CD8-positive, alpha-beta memory T cell (primary cell): ENCODE measurements around the gene UCKL1. TPM values are rescaled to one million over a fixed set of nuclear protein-coding genes. Genes with fewer than 3 reads are reported as not detected.

Experiments
- CTCF ChIA-PET: fragments of 350-600 bp; sonication (Branson Sonifier 250); formaldehyde crosslinking; loops from one replicate; lab custom pipeline; 2021; ENCODE audit warnings: antibody characterized with exemption; lab: Charles Lee
- POLR2A ChIA-PET: fragments of 350-600 bp; sonication (Branson Sonifier 250); formaldehyde crosslinking; loops from one replicate; lab custom pipeline; 2021; ENCODE audit warnings: antibody characterized with exemption; lab: Charles Lee
- DNase-seq, 5 donors: peaks; one replicate each; pipeline versions ENCODE4 v3.0.0 to v3.0.0-alpha.2; 2020 to 2022; ENCODE audit warnings: mixed read lengths in 1 of 5
- H3K27ac ChIP-seq: one replicate; pipeline ENCODE4 v1.7.0; 2013; ENCODE audit warnings: low read depth, mild to moderate bottlenecking, low read length, moderate library complexity
- H3K27me3 ChIP-seq: 2 replicates; pipeline ENCODE4 v1.7.0; 2013; ENCODE audit warnings: low read length, mild to moderate bottlenecking; ENCODE audit not compliant: insufficient read depth, poor library complexity, severe bottlenecking
- H3K36me3 ChIP-seq: 2 replicates; pipeline ENCODE4 v1.7.0; 2013; ENCODE audit warnings: mild to moderate bottlenecking, low read length, moderate library complexity; ENCODE audit not compliant: insufficient read depth
- H3K4me1 ChIP-seq: 2 replicates; pipeline ENCODE4 v1.7.0; 2013; ENCODE audit warnings: mild to moderate bottlenecking, low read length, moderate library complexity; ENCODE audit not compliant: insufficient read depth
- H3K4me3 ChIP-seq: 2 replicates; pipeline ENCODE4 v1.7.0; 2013; ENCODE audit warnings: mild to moderate bottlenecking, low read length
- H3K9me3 ChIP-seq: 2 replicates; pipeline ENCODE4 v1.7.0; 2013; ENCODE audit warnings: mild to moderate bottlenecking, low read length
- H3K27ac Mint-ChIP-seq, 8 donors: one replicate each; pipeline ENCODE4 v1.8.0; 2020 to 2021; ENCODE audit warnings: mixed read lengths in 8 of 8, mild to moderate bottlenecking in 6 of 8, inconsistent platforms in 3 of 8, moderate library complexity in 3 of 8
- H3K27me3 Mint-ChIP-seq, 2 donors: one replicate each; pipeline ENCODE4 v1.8.0; 2020 to 2021; ENCODE audit warnings: mixed read lengths in 2 of 2, mild to moderate bottlenecking in 1 of 2, moderate library complexity in 1 of 2
- H3K36me3 Mint-ChIP-seq, 3 donors: one replicate each; pipeline ENCODE4 v1.8.0; 2020 to 2021; ENCODE audit warnings: mixed read lengths in 3 of 3, inconsistent platforms in 1 of 3, mild to moderate bottlenecking in 1 of 3
- H3K4me1 Mint-ChIP-seq, 3 donors: one replicate each; pipeline ENCODE4 v1.8.0; 2020 to 2021; ENCODE audit warnings: mixed read lengths in 3 of 3, inconsistent platforms in 1 of 3, mild to moderate bottlenecking in 1 of 3
- H3K4me3 Mint-ChIP-seq, 7 donors: one replicate each; pipeline ENCODE4 v1.8.0; 2020 to 2021; ENCODE audit warnings: mixed read lengths in 7 of 7, mild to moderate bottlenecking in 6 of 7, moderate library complexity in 4 of 7, inconsistent platforms in 2 of 7
- H3K9me3 Mint-ChIP-seq, 5 donors: one replicate each; pipeline ENCODE4 v1.8.0; 2020 to 2022; ENCODE audit warnings: mixed read lengths in 5 of 5, mild to moderate bottlenecking in 3 of 5, moderate library complexity in 2 of 5, inconsistent platforms in 1 of 5
- polyA plus RNA-seq: library from polyadenylated mRNA; unstranded; fragments of 300-500 nt; fragmentation: Illumina TruSeq; gene quantifications from one replicate; pipeline ENCODE4 v1.2.3, GENCODE V29; 2021
- total RNA-seq, 2 experiments: library from RNA; stranded (reverse); gene quantifications; one replicate each; pipeline ENCODE4 v1.2.3, GENCODE V29; 2021

The UCKL1 gene
- total RNA-seq (10 to 100 TPM; 35.7 to 36.2 TPM), polyA plus RNA-seq (34.5 TPM)

- peaks cover 26% of the 10 kb centered on the region for H3K4me1 ChIP-seq
- Mint-ChIP-seq H3K27me3 (no peaks in the 10 kb centered on the region), H3K36me3 (peaks cover 0 to 12% (median 0%) of the 10 kb centered on the region in 3 donors), H3K9me3 (no peaks in the 10 kb centered on the region), H3K27ac (peak within 1 kb of the TSS; percentile 66 to 88 (median 82)), H3K4me3 (peak within 1 kb of the TSS; percentile 77 to 92 (median 86)), H3K4me1 (peaks cover 22 to 45% (median 22%) of the 10 kb centered on the region in 3 donors)
- H3K9me3 ChIP-seq = no peaks in the 10 kb centered on the region
- peak; percentile 84 to 94 (median 91) for DNase-seq
- ChIA-PET POLR2A (interaction anchor here (0.6 to 2.0 kb wide), 7 partner anchors 24 to 435 kb away, joined by 3 to 18 read pairs (median 4); partner anchors contain the start of genes ARFRP1, OPRL1, PPDPF and PRPF6), CTCF (interaction anchor here (0.8 to 3.4 kb wide), 6 partner anchors 13 to 460 kb away, joined by 3 to 14 read pairs (median 4); partner anchors contain the start of genes PRPF6 and SAMD10)
- peak within 1 kb of the TSS; percentile 79 for H3K27ac ChIP-seq
- H3K4me3 ChIP-seq = peak within 1 kb of the TSS; percentile 74
- no peaks in the 10 kb centered on the region for H3K27me3 ChIP-seq
- H3K36me3 ChIP-seq = no peaks in the 10 kb centered on the region
Measured at GRCh38 chr20:63955827-63956663, at the start of gene UCKL1. UCKL1 (minus strand) TSS chr20:63956416; CDS start chr20:63956372, 44 bp downstream.

GRCh38 chr20:64005394-64005793, 49.2 kb upstream of the UCKL1 start:
- Mint-ChIP-seq H3K4me3 (no peak overlapping the region), H3K4me1 (peaks cover 14 to 25% (median 20%) of the 10 kb centered on the region in 3 donors), H3K9me3 (peaks cover 0 to 23% (median 20%) of the 10 kb centered on the region in 5 donors), H3K27me3 (no peaks in the 10 kb centered on the region), H3K36me3 (peaks cover 26 to 82% (median 34%) of the 10 kb centered on the region in 3 donors), H3K27ac (peak overlapping the region in 4 of 8 donors; percentile 17 to 78 (median 57))
- CTCF ChIA-PET = interaction anchor here (0.9 kb wide), 1 partner anchor 25 kb away, joined by 3 read pairs; no protein-coding TSS in a partner anchor
- peaks cover 10% of the 10 kb centered on the region for H3K4me1 ChIP-seq
- H3K9me3 ChIP-seq = peaks cover 13% of the 10 kb centered on the region
- H3K4me3 ChIP-seq = no peak overlapping the region
- H3K27ac ChIP-seq = no peak overlapping the region
- no peaks in the 10 kb centered on the region for H3K27me3 ChIP-seq
- POLR2A ChIA-PET = no interaction called here
- H3K36me3 ChIP-seq = peaks cover 49% of the 10 kb centered on the region
- no peak for DNase-seq

- H3K36me3 Mint-ChIP-seq = peaks cover 23 to 82% (median 23%) of the 10 kb centered on the region in 3 donors
- no peak overlapping the region for H3K27ac Mint-ChIP-seq
- peak overlapping the region in 1 of 7 donors; percentile 40 for H3K4me3 Mint-ChIP-seq
- Histone ChIP-seq H3K9me3 (peaks cover 6% of the 10 kb centered on the region), H3K27ac (no peak overlapping the region), H3K4me1 (no peaks in the 10 kb centered on the region), H3K4me3 (no peak overlapping the region), H3K27me3 (no peaks in the 10 kb centered on the region), H3K36me3 (peaks cover 44% of the 10 kb centered on the region)
- CTCF ChIA-PET = interaction anchor here (0.8 to 1.2 kb wide), 2 partner anchors 30 to 92 kb away, joined by 3 read pairs; no protein-coding TSS in a partner anchor
- H3K27me3 Mint-ChIP-seq = no peaks in the 10 kb centered on the region
- DNase-seq = no peak
- peaks cover 7 to 16% (median 11%) of the 10 kb centered on the region in 3 donors for H3K4me1 Mint-ChIP-seq
- peaks cover 0 to 12% (median 11%) of the 10 kb centered on the region in 5 donors for H3K9me3 Mint-ChIP-seq
- POLR2A ChIA-PET = no interaction called here
Measured at GRCh38 chr20:64003960-64004725, 47.9 kb upstream of the UCKL1 start.

- Mint-ChIP-seq H3K27ac (peak overlapping the region in 2 of 8 donors; percentile 75 to 87), H3K27me3 (no peaks in the 10 kb centered on the region), H3K4me3 (peak overlapping the region in 1 of 7 donors; percentile 27), H3K4me1 (peaks cover 7 to 10% (median 7%) of the 10 kb centered on the region in 3 donors), H3K36me3 (peaks cover 12 to 79% (median 18%) of the 10 kb centered on the region in 3 donors), H3K9me3 (no peaks in the 10 kb centered on the region)
- POLR2A ChIA-PET = interaction anchor here (0.5 kb wide), 1 partner anchor 43 kb away, joined by 4 read pairs; no protein-coding TSS in a partner anchor
- no peaks in the 10 kb centered on the region for H3K27me3 ChIP-seq
- no peaks in the 10 kb centered on the region for H3K4me1 ChIP-seq
- H3K36me3 ChIP-seq = peaks cover 41% of the 10 kb centered on the region
- CTCF ChIA-PET = interaction anchor here (0.8 kb wide), 1 partner anchor 60 kb away, joined by 3 read pairs; no protein-coding TSS in a partner anchor
- no peaks in the 10 kb centered on the region for H3K9me3 ChIP-seq
- DNase-seq = no peak
- no peak overlapping the region for H3K4me3 ChIP-seq
- H3K27ac ChIP-seq = no peak overlapping the region
Measured at GRCh38 chr20:64001607-64002011, 45.4 kb upstream of the UCKL1 start.

- no peaks in the 10 kb centered on the region for H3K9me3 Mint-ChIP-seq
- H3K9me3 ChIP-seq = no peaks in the 10 kb centered on the region
- ChIA-PET POLR2A (no interaction called here), CTCF (no interaction called here)
- no peak overlapping the region for H3K27ac Mint-ChIP-seq
- H3K27me3 Mint-ChIP-seq = no peaks in the 10 kb centered on the region
- no peak overlapping the region for H3K27ac ChIP-seq
- H3K4me3 ChIP-seq = no peak overlapping the region
- H3K27me3 ChIP-seq = no peaks in the 10 kb centered on the region
- H3K4me3 Mint-ChIP-seq = no peak overlapping the region
- H3K4me1 Mint-ChIP-seq = peaks cover 7 to 10% (median 7%) of the 10 kb centered on the region in 3 donors
- DNase-seq = no peak
- peaks cover 12 to 79% (median 18%) of the 10 kb centered on the region in 3 donors for H3K36me3 Mint-ChIP-seq
- no peaks in the 10 kb centered on the region for H3K4me1 ChIP-seq
- peaks cover 44% of the 10 kb centered on the region for H3K36me3 ChIP-seq
Measured at GRCh38 chr20:64000906-64001305, 44.7 kb upstream of the UCKL1 start.

GRCh38 chr20:63982937-63983336, 26.7 kb upstream of the UCKL1 start:
- Mint-ChIP-seq H3K4me3 (peak overlapping the region; percentile 44 to 92 (median 68)), H3K9me3 (no peaks in the 10 kb centered on the region), H3K27ac (peak overlapping the region in 6 of 8 donors; percentile 18 to 95 (median 80)), H3K36me3 (peaks cover 16 to 58% (median 25%) of the 10 kb centered on the region in 3 donors), H3K4me1 (peaks cover 44 to 53% (median 49%) of the 10 kb centered on the region in 3 donors), H3K27me3 (no peaks in the 10 kb centered on the region)
- Histone ChIP-seq H3K36me3 (peaks cover 28% of the 10 kb centered on the region), H3K4me1 (peaks cover 37% of the 10 kb centered on the region), H3K27me3 (no peaks in the 10 kb centered on the region), H3K9me3 (no peaks in the 10 kb centered on the region), H3K27ac (no peak overlapping the region), H3K4me3 (no peak overlapping the region)
- ChIA-PET POLR2A (interaction anchor here (0.6 to 3.4 kb wide), 2 partner anchors 56 to 272 kb away, joined by 8 to 15 read pairs; no protein-coding TSS in a partner anchor), CTCF (interaction anchor here (1.0 to 1.8 kb wide), 3 partner anchors 53 to 95 kb away, joined by 3 to 7 read pairs (median 4); partner anchors contain the start of gene C20orf204)
- DNase-seq = peak in 1 of 5 donors; percentile 29
